Psoas muscle (tissue), 8 donors: ENCODE data around the gene ZNF654. TPM values are rescaled to one million over a fixed set of nuclear protein-coding genes. Genes with fewer than 3 reads are reported as not detected.

ENCODE experiments used
- ATAC-seq, 4 donors: fragments of 200-7000 bp; cut with Tn5 transposase; one replicate each; pipeline ENCODE4 v1.9.1; 2020; ENCODE audit warnings: moderate library complexity in 3 of 4, mild to moderate bottlenecking in 2 of 4
- DNase-seq, 2 donors: peaks; one replicate each; pipeline ENCODE4 v3.0.0-alpha.2; 2020
- H3K27ac ChIP-seq: fragments of 200-600 bp; one replicate; pipeline ENCODE4 v1.8.0; 2022
- H3K27me3 ChIP-seq, 3 donors: fragments of 200-600 bp in 1 of 3; one replicate each; pipeline versions ENCODE4 v1.6.1 to v1.8.0; 2013 to 2022; ENCODE audit warnings: low read length in 2 of 3, mild to moderate bottlenecking in 2 of 3, moderate library complexity in 1 of 3; ENCODE audit not compliant: insufficient read depth in 3 of 3
- H3K36me3 ChIP-seq, 2 donors: fragments of 200-600 bp in 1 of 2; one replicate each; pipeline versions ENCODE4 v1.6.1 to v1.8.0; 2013 to 2022; ENCODE audit warnings: low read depth in 1 of 2, mild to moderate bottlenecking in 1 of 2, moderate library complexity in 1 of 2; ENCODE audit not compliant: insufficient read depth in 1 of 2
- H3K4me1 ChIP-seq: fragments of 200-600 bp; one replicate; pipeline ENCODE4 v1.8.0; 2022
- H3K4me3 ChIP-seq: fragments of 200-600 bp; one replicate; pipeline ENCODE4 v1.8.0; 2022; ENCODE audit warnings: mild to moderate bottlenecking
- H3K9me3 ChIP-seq: fragments of 200-600 bp; one replicate; pipeline ENCODE4 v1.8.0; 2022
- CTCF ChIP-seq: fragments of 200-600 bp; IDR thresholded peaks from one replicate; pipeline ENCODE4 v1.8.0; 2022; ENCODE audit warnings: antibody characterized with exemption
- WGBS, 3 donors: extraction: QIAGEN DNeasy Blood & Tissue Kit; methylation state at CpG; one replicate each; pipeline versions ENCODE4 v1.1.6 to v1.1.7; 2013; 5-methylcytosine and 5-hydroxymethylcytosine counted together
- intact Hi-C, 2 donors: fragments of 100-400 bp; cut with DNase I; formaldehyde crosslinking; loops; one replicate each; pipeline versions ENCODE4 v1.11.0 to v1.14.2; 2022
- polyA plus RNA-seq, 3 donors: library from polyadenylated mRNA; stranded (reverse); fragments of 200-250 nt; gene quantifications; one replicate each; pipeline ENCODE4 v1.2.3, GENCODE V29; 2013
- total RNA-seq, 4 donors: library from RNA; stranded (reverse); fragmentation: NEBNext Ultra II Directional in 2 of 4; extraction: Animal tissue kit (Norgen Biotek cat#: 25700) in 2 of 4; gene quantifications; one replicate each; pipeline versions ENCODE4 v1.2.1 to v1.2.4, GENCODE V29; 2021 to 2023
- donor health status: healthy with polysubstance abuse.
- donor health status: DM: no; HTN: no; CAD: no; lungs with moderate emphysema.
- donor health status: Bipolar disorder and iron deficiency.
- donor health status: healthy.
- donor health status: DM: yes; HTN: yes; CAD: no.
- donor health status: DM: no; HTN: no; CAD: no.
- donor health status: DM: no; HTN: no; CAD: no.
- donor health status: DM: yes; HTN: yes; CAD: no.

ZNF654 gene
- total and polyA plus RNA-seq, 7 donors, result 2.6 to 10.7 (median 8.9) TPM

DNA sequence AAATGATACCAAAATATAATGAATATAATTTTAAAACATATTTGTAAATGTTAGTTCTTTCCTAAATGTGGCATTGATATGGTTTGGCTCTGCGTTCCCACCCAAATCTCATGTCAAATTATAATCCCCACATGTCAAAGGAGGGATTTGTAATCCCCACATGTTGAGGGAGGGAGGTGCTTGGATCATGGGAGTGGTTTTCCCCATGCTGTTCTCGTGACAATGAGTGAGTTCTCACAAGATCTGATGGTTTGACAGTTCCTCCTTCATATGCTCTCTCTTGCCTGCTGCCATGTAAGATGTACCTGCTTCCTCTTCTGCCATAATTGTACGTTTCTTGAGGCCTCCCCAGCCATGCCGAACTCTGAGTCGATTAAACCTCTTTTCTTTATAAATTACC is 12.3 kb upstream of the ZNF654 start:
- Histone ChIP-seq H3K27me3 (no peaks in the 10 kb centered on the region), H3K27ac (no peak overlapping the region), H3K9me3 (no peaks in the 10 kb centered on the region), H3K36me3 (no peaks in the 10 kb centered on the region), H3K4me1 (no peaks in the 10 kb centered on the region), H3K4me3 (no peak overlapping the region)
- no peak for TF ChIP-seq CTCF
- intact Hi-C loops, result no loop called here
- DNase-seq, result no peak
- no peak for ATAC-seq
- 76 to 80% (median 79%) methylated on average over 5 of the region's 5 CpGs for WGBS, 3 donors

GRCh38 chr3:88057630-88058305 is 1.3 kb upstream of the ZNF654 start:
- TF ChIP-seq CTCF, result no peak
- intact Hi-C loops, result loop anchor here in 1 of 2 donors (5.0 kb wide), 2 partner anchors 55 to 95 kb away; no protein-coding TSS in a partner anchor
- Histone ChIP-seq H3K9me3 (no peaks in the 10 kb centered on the region), H3K36me3 (peaks cover 0 to 35% of the 10 kb centered on the region in 2 donors), H3K4me1 (peaks cover 40% of the 10 kb centered on the region), H3K27me3 (no peaks in the 10 kb centered on the region), H3K27ac (peak overlapping the region; percentile 97), H3K4me3 (peak overlapping the region; percentile 96)
- DNase-seq (no peak), ATAC-seq (no peak)
- WGBS, 3 donors, result 13 to 15% (median 13%) methylated on average over 16 of the region's 16 CpGs

- H3K27me3 ChIP-seq, result no peaks in the 10 kb centered on the region
- ATAC-seq (no peak), DNase-seq (no peak)
- WGBS, 3 donors, result 0 to 1% (median 1%) methylated on average over 18 to 24 of the region's 24 CpGs
- peak overlapping the region; percentile 97 for H3K27ac ChIP-seq
- intact Hi-C loops, result loop anchor here in 1 of 2 donors (5.0 kb wide), 2 partner anchors 54 to 94 kb away; no protein-coding TSS in a partner anchor
- no peaks in the 10 kb centered on the region for H3K9me3 ChIP-seq
- no peak for TF ChIP-seq CTCF
- H3K4me1 ChIP-seq, result peaks cover 40% of the 10 kb centered on the region
- H3K36me3 ChIP-seq, result peaks cover 0 to 35% of the 10 kb centered on the region in 2 donors
- H3K4me3 ChIP-seq, result peak overlapping the region; percentile 96
Observed at GRCh38 chr3:88058306-88058580, 812 bp upstream of the ZNF654 start.

DNA sequence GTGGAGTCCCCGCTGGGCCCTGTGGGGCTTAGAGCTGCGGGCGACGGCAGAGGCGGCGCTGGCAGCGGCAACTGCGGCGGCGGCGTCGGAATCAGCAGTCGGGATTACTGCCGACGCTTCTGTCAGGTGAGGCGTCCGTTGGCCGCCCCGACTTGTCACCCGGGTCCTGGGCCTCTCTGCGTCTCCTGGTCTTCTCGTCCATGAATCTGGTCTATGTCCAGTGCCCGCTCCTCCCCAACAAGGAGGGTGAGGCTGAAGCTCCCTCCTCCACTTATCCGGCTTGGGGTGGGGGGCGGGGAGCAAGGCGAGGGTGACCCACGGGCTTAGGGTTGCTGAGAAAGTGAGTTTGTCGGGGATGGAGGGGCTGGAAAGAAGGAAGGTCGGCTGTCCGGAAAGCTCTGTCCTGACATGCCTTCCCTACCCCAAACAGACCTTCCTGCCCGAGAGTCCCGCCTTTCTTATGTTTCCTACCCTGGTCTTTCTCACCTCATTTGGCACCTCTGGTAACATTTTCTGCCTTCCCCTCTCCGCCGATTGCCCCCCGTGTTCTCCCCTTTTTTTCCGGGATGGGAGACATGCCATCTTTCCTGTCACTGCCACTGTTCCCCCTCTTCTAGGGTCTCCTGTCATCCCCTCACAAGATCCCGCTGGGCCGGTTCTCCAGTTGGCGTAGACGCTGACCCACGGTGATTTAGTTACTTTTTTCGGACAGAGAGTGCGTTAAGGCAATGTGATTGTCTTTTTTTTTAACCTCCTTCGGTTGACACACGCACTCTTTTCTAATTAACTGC is 520 bp downstream of the ZNF654 start:
- TF ChIP-seq CTCF, result no peak
- Histone ChIP-seq H3K4me3 (peak overlapping the region; percentile 96), H3K36me3 (peaks cover 0 to 30% of the 10 kb centered on the region in 2 donors), H3K9me3 (no peaks in the 10 kb centered on the region), H3K27ac (peak overlapping the region; percentile 97), H3K4me1 (peaks cover 36% of the 10 kb centered on the region), H3K27me3 (no peaks in the 10 kb centered on the region)
- DNase-seq, result no peak
- whole genome bisulfite sequencing, 3 donors, result 0% methylated on average over 42 to 45 of the region's 45 CpGs
- intact Hi-C loops, result loop anchor here in 1 of 2 donors (5.0 kb wide), 2 partner anchors 53 to 93 kb away; no protein-coding TSS in a partner anchor
- peak; percentile 18 to 52 (median 26) for ATAC-seq
